ENCODE results near the gene UCK2. TPM values are rescaled to one million over a fixed set of nuclear protein-coding genes. Genes with fewer than 3 reads are reported as not detected.
A peak's percentile ranks its signal among the peaks of the same experiment; 100 is the strongest.

Gene UCK2
- total and polyA plus RNA-seq, 10 of the 15 experiments (the other 5 are each of a cell fraction or from before 2014, with no cell fraction given), result 55.3 to 106 (median 84.9) TPM

DNA sequence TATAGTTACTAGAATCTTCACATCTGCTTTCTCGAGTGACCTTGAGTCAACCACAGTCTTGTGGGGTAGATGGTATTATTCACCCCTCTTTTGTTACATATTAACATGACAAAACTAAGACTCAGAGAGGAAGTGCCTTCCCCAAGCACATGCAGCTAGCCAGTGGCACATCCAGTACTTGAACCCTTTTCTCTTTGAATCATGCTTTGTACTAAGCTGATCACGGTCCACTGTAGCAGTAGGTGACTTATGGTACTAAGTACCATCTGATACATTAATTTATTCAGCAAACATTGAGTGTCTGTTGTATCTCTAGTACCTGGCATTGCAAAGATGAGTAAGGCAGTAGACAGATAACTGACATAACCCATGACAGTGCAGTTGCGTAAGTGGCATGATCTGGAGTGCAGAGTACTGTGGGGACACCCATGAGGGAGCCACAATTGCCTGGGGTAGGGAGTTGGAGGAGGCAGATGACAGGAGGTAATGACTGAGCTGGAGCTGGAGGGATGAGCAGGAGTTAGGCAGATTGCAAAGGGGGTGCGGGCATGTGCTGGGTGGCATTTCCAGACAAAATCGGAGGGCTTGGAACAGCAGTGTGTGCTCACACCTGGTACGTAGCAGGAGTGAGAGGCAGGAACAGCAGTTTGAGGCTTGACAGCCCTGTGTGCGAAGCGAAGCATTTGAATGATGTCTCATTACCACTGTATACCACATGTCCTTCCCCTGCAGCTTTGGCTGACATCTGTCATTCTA, 29.8 kb downstream of the UCK2 start (continued):
- TF ChIP-seq MXI1 (IDR thresholded peaks at IDR 0.05; ENCODE audit: low read depth, low read length) (peak; percentile 23; the same call in 1 of the 2 replicates), SPI1 (IDR thresholded peaks at IDR 0.05; ENCODE audit: borderline replicate concordance, insufficient read depth, low read depth, low read length) (peak; percentile 91), EGR1 (IDR thresholded peaks at IDR 0.05; ENCODE audit: borderline replicate concordance in 1 of 2, low read depth in 2 of 2, low read length in 2 of 2) (no peak), IKZF1 (conservative IDR thresholded peaks at IDR 0.05) (0 out of 2 replicates have a peak, but pooled peaks have one; percentile 23), ZNF384 (IDR thresholded peaks at IDR 0.05; ENCODE audit: borderline replicate concordance, low read depth, low read length) (no peak), CBX3 (IDR thresholded peaks at IDR 0.05; ENCODE audit: borderline replicate concordance, low read depth) (no peak), NR2F1 (conservative IDR thresholded peaks at IDR 0.05) (peak; percentile 76), ZNF217 (IDR thresholded peaks at IDR 0.05) (peak; percentile 21; the same call in 1 of the 2 replicates), SRF (IDR thresholded peaks at IDR 0.05; ENCODE audit: low read depth in 2 of 2, low read length in 2 of 2) (no peak), POU2F2 (IDR thresholded peaks at IDR 0.05; ENCODE audit: borderline replicate concordance, low read depth, low read length) (peak; percentile 22; the same call in 1 of the 3 replicates), WRNIP1 (IDR thresholded peaks at IDR 0.05; ENCODE audit: borderline replicate concordance, low read depth, low read length) (no peak), TCF3 (IDR thresholded peaks at IDR 0.05; ENCODE audit: borderline replicate concordance, insufficient read depth, low read depth, low read length) (no peak), PAX5 (IDR thresholded peaks at IDR 0.05; ENCODE audit: borderline replicate concordance, low read depth, low read length) (no peak), SUPT20H (IDR thresholded peaks at IDR 0.05; ENCODE audit: borderline replicate concordance, control insufficient read depth, low read depth, low read length) (no peak), EP300 (IDR thresholded peaks at IDR 0.05; ENCODE audit: borderline replicate concordance in 1 of 2, control insufficient read depth in 1 of 2, low read depth in 2 of 2, low read length in 2 of 2) (peak in 1 of 2 experiments; percentile 7; a peak in 1 of 4 replicates), TAF1 (IDR thresholded peaks at IDR 0.05; ENCODE audit: borderline replicate concordance, low read depth, low read length) (no peak), LARP7 (IDR thresholded peaks at IDR 0.05) (0 out of 2 replicates have a peak, but pooled peaks have one; percentile 44)
- TF ChIP-seq, protein P1, sequence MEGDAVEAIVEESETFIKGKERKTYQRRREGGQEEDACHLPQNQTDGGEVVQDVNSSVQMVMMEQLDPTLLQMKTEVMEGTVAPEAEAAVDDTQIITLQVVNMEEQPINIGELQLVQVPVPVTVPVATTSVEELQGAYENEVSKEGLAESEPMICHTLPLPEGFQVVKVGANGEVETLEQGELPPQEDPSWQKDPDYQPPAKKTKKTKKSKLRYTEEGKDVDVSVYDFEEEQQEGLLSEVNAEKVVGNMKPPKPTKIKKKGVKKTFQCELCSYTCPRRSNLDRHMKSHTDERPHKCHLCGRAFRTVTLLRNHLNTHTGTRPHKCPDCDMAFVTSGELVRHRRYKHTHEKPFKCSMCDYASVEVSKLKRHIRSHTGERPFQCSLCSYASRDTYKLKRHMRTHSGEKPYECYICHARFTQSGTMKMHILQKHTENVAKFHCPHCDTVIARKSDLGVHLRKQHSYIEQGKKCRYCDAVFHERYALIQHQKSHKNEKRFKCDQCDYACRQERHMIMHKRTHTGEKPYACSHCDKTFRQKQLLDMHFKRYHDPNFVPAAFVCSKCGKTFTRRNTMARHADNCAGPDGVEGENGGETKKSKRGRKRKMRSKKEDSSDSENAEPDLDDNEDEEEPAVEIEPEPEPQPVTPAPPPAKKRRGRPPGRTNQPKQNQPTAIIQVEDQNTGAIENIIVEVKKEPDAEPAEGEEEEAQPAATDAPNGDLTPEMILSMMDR (IDR thresholded peaks at IDR 0.05 in 2 of 3, conservative IDR thresholded peaks at IDR 0.05 in 1 of 3; ENCODE audit: control insufficient read depth in 2 of 3, extremely low read depth in 1 of 3, insufficient read depth in 1 of 3, low read depth in 3 of 3, low read length in 3 of 3), result no peak
